ENCODE measurements around the gene ZFPM1. TPM values are rescaled to one million over a fixed set of nuclear protein-coding genes. Genes with fewer than 3 reads are reported as not detected.

The ZFPM1 gene
- total and polyA plus RNA-seq, 2 of the 8 experiments (the other 6 are each of a cell fraction or from before 2014, with no cell fraction given), result 0.74 to 4.8 TPM

GRCh38 chr16:88428616-88429386 lies 24.3 kb upstream of the ZFPM1 start (continued):
- no peak for TF ChIP-seq USF2 (IDR thresholded peaks at IDR 0.05; ENCODE audit: low read length)
- no peak for TF ChIP-seq SP4 (IDR thresholded peaks at IDR 0.05; ENCODE audit: low read length)
